GM19395 (cell line): Measurements from ENCODE around the gene UGT1A4.
A peak's percentile ranks its signal among the peaks of the same experiment; 100 is the strongest.
"Not testable (repeated sequence)": the region's sequence is repeated elsewhere in the genome, so short reads cannot be mapped to it uniquely, and the experiment has no call there.

Experiments
- ATAC-seq: cut with Tn5 transposase; IDR thresholded peaks from one replicate; pipeline ENCODE4 v1.9.1; 2021; ENCODE audit warnings: mild to moderate bottlenecking, moderate library complexity; ENCODE audit not compliant: unreplicated experiment

The UGT1A4 gene

GRCh38 chr2:233699424-233700027 is 19.0 kb upstream of the UGT1A4 start:
- ATAC-seq: no peak

- no peak for ATAC-seq
Observed at GRCh38 chr2:233700028-233700635, 18.4 kb upstream of the UGT1A4 start.

DNA sequence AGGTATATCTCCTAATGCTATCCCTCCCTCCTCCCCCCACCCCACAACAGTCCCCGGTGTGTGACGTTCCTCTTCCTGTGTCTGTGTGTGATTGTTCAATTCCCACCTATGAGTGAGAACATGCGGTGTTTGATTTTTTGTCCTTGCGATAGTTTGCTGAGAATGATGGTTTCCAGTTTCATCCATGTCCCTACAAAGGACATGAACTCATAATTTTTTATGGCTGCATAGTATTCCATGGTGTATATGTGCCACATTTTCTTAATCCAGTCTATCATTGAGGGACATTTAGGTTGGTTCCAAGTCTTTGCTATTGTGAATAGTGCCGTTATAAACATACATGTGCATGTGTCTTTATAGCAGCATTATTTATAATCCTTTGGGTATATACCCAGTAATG is 17.7 kb upstream of the UGT1A4 start:
- not testable (repeated sequence) for ATAC-seq

DNA sequence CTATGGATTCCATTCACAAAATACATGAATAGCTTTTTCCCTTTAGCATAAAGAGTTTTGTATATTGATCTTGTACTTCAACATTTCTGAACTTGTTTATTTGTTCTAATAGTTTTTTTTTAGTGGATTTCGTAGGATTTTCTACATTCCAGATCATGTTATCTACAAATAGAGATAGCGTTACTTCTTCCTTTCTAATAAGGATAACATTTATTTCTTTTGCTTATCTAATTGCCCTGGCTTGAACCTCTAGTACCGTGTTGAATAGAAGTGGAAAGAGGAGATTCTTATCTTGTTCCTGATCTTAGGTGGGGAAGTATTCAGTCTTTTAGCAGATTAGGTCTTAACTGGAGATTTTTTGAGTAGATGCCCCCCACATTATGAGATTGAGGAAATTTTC is 16.3 kb upstream of the UGT1A4 start:
- ATAC-seq: no peak

DNA sequence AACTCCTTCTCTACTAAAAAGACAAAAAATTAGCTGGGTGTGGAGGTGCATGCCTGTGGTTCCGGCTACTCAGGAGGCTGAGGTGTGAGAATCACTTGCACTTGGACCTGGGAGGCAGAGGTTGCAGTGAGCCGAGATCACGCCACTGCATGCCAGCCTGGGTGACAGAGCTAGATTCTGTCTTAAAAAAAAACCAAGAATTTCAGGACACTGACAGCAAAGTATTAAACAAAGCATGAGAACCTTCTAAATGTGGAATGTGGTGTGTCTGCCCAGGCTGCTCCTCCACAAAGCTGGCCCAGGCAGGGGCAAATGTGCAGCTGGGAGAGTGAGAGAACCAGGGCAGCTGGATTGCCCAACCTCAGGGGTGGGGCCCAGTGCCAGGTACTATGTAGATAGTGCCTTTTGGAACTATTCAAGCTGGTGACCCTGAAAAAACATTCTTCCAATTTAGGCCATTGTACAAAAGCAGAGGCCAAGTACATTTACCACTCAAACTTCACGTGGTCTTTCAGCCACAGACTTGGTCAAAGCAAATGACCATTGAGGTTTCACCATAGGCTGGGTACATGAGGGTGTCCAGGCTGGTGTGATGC is 12.5 kb upstream of the UGT1A4 start:
- ATAC-seq: no peak

DNA sequence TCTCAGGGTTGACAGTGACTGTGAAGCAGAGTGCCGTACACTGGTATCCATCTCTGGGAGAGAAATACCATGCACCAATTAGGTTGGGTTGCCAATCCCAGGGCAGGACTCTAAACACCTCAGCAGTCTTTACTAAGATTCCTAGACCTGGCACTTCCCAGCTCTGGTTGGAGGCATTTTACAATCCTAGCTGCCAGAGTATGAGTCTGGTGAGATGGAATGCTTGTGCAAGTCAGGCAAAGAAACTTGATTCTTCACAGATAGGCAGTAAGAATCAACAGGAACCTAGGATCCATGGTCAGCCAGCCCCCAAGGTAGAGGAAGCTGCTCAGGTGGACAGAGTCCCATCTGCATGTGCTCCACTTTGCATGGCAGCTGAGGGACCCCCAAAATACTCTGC is 11.8 kb upstream of the UGT1A4 start:
- ATAC-seq: no peak

- no peak for ATAC-seq
Observed at GRCh38 chr2:233707940-233708644, 10.4 kb upstream of the UGT1A4 start.

GRCh38 chr2:233708942-233709341 is 9.6 kb upstream of the UGT1A4 start:
- ATAC-seq: no peak

DNA sequence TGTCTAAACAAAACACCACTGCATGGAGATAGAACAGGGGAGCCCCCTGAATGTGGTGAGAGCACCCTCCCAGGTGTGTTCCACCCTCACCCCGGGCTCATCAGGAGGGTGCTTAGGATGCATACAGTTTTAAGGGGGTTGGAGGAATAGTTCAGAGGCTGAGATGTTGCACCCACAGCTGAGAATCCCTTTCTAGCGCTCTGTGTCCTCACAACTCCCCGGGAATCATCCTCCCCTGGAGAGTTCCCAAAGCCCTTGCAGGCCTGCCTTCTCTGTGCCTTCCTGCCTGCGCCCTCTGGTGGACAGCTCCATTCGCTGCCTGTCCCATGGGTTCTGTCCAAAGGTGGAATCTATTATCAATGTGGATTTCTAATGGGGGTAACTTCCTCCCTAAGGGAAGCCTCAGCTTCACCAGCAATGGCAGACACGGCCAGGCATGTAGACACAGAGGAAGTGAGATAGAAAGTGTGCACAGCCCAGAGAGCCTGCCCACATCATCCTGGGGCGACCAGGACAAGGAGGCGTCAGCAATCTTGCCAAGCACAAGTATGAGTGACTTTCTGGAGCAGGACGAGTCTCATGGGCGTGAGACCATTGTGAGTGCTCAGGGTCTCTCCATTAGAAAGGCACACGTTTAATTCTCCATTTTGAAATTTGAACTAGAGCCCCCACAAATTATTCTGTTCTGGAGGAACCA is 7.1 kb upstream of the UGT1A4 start:
- ATAC-seq: peak; percentile 81

- no peak for ATAC-seq
Observed at GRCh38 chr2:233712611-233713261, 5.8 kb upstream of the UGT1A4 start, which contains the start of gene UGT1A5. UGT1A5 (plus strand) TSS chr2:233712907; CDS start chr2:233712992, 85 bp downstream.

- no peak for ATAC-seq
Observed at GRCh38 chr2:233713262-233713615, 5.3 kb upstream of the UGT1A4 start.

DNA sequence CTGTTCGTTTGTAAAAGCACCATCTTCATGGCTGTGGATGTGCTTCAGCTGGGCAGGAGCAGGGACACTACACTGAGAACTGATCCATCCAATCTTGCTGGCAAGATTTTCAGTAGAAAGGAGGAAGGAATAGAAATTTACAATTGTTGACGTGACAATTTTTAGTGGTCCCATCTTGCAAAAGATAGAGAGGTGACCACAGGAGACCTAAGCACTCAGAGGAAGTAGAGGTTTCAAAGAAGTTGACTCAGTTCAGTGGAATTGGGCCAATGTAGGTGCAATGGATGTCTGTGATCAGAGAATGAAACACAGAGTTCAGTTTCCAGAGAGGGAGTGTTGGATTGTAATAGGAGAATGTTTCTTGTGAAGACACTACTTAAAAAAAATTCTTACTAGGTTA is 4.4 kb upstream of the UGT1A4 start:
- no peak for ATAC-seq

DNA sequence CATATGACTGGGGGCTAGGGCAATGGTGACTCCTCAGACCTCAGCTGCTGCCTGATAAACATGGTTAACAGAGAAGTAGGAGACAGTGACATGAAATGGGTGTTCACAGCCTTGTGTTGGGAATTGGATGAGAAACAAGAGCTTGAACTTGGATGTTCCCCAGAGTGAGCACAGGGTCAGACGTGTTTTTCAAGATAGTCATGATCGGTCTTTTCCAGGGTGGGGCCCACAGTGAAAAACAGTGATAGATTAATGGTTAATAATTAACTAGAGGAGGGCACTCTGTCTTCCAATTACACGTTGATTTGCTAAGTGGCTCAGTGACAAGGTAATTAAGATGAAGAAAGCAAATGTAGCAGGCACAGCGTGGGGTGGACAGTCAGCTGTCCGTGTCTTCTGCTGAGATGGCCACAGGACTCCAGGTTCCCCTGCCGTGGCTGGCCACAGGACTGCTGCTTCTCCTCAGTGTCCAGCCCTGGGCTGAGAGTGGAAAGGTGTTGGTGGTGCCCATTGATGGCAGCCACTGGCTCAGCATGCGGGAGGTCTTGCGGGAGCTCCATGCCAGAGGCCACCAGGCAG is 10.3 kb downstream of the UGT1A4 start, which contains the start of gene UGT1A3:
TSS of gene UGT1A3 (plus strand) at position 320 of the 579 bp plus-strand sequence. CDS start at position 405, 85 bp downstream.
- no peak for ATAC-seq

DNA sequence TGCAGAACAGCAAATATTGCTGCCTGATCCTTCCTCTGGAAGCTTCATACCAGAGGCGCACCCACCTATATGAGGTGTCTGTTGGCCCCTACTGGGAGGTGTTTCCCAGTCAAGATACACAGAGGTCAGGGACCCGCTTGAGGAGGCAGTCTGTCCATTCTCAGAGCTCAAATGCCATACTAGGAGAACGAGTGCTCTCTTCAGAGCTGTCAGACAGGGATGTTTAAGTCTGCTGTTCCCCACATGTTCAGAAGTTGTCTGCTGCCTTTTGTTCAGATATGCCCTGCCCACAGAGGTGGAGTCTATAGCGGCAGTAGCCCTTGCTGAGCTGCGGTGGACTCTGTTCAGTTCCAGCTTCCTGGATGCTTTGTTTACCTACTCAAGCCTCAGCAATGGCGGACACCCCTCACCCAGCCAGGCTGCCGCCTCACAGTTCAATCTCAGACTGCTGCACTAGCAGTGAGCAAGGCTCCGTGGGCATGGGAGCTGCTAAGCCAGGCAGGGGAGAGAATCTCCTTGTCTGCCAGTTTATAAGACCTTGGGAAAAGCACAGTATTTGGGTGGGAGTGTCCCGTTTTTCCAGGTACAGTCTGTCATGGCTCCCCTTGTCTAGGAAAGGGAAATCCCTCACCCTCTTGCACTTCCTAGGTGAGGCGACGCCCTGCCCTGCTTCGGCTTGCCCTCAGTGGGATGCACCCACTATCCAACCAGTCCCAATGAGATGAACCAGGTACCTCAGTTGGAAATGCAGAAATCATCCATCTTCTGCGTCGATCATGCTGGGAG is 18.5 kb downstream of the UGT1A4 start:
- ATAC-seq: not testable (repeated sequence)

- no peak for ATAC-seq
Observed at GRCh38 chr2:233740870-233741269, 22.3 kb downstream of the UGT1A4 start.

DNA sequence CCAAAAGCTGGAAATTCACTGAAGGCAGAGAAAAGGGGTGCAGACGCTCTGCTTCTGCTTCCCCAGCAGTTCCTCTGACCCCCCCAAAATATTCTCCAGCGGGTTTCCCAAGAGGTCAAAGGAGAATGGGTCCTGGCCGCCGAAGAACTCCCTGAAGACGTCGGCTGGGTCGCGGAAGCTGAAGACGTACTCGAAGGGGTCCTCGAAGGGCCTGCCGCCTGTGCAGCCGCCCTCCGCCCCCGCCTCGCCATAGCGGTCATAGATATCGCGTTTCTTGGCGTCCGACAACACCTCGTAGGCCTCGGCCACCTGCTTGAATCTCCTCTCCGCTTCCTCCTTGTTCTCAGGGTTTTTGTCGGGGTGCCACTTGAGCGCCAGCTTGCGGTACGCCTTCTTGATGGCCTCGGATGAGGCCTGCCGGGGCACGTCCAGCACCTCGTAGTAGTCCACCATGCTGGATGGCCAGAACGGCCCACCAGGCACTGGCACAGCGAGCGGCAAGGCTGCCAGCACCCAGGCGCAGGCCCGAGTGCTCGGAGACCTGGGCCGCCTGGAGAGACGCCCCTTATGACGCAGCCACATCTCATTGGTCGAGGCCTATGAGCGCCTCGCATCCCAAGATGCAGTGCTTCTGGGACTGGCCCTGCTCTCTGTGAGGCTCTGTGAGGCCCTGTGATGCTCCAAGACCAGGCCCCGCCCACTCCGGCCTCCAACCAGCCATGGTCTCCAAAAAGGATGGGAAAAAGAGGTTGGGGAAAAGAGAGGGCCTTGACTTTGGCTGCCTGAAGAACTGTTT is 25.1 kb downstream of the UGT1A4 start:
- no peak for ATAC-seq

GRCh38 chr2:233745073-233745755 is 26.7 kb downstream of the UGT1A4 start:
- no peak for ATAC-seq

DNA sequence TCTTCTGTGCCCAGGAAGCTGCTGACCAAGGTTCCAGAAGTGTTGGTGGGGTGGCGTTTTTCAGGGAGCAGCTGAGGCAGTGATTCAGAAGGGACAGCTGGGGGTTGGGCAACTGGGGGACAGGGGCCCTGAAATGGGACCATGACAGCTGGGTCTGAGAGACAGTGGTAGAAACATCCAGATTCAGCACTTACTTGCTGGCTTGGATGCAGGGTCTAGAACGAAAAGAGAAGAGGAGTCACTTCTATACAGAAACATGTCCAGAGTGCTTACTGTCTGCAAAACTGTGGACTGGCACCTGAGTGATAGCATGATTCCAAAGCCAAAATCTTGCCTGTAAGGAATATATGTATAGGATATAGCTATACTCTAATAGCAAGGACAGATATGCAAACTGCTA is 27.3 kb downstream of the UGT1A4 start:
- not testable (repeated sequence) for ATAC-seq
